Ishikawa (cell line): Measurements from ENCODE around the gene TPSAB1.
A peak's percentile ranks its signal among the peaks of the same experiment; 100 is the strongest.

Experiments
- CEBPB ChIP-seq: IDR thresholded peaks from 2 replicates; pipeline ENCODE4 v1.6.1; 2012
- CREB1 ChIP-seq: IDR thresholded peaks from 2 replicates; pipeline ENCODE4 v1.6.1; 2012; ENCODE audit warnings: low read depth
- EP300 ChIP-seq: IDR thresholded peaks from 2 replicates; pipeline ENCODE4 v1.6.1; 2012; ENCODE audit warnings: borderline replicate concordance
- FOXM1 ChIP-seq: IDR thresholded peaks from 2 replicates; pipeline ENCODE4 v1.6.1; 2012; ENCODE audit warnings: low read depth, borderline replicate concordance
- NFIC ChIP-seq: IDR thresholded peaks from 2 replicates; pipeline ENCODE4 v1.6.1; 2012
- RAD21 ChIP-seq: IDR thresholded peaks from 2 replicates; pipeline ENCODE4 v1.6.1; 2012; ENCODE audit warnings: low read depth
- TAF1 ChIP-seq: IDR thresholded peaks from 2 replicates; pipeline ENCODE4 v1.6.1; 2012; ENCODE audit warnings: low read depth, mild to moderate bottlenecking
- TCF12 ChIP-seq: IDR thresholded peaks from 2 replicates; pipeline ENCODE4 v1.6.1; 2012; ENCODE audit warnings: low read depth
- TEAD4 ChIP-seq: IDR thresholded peaks from 2 replicates; pipeline ENCODE4 v1.6.1; 2012
- YY1 ChIP-seq: IDR thresholded peaks from 2 replicates; pipeline ENCODE4 v1.6.1; 2012; ENCODE audit warnings: low read depth
- ZBTB7A ChIP-seq: IDR thresholded peaks from 2 replicates; pipeline ENCODE4 v1.6.1; 2012; ENCODE audit warnings: low read depth
- TF ChIP-seq, protein P1 (sequence below): IDR thresholded peaks from 2 replicates; pipeline ENCODE4 v1.6.1; 2012
- TF ChIP-seq, protein P2 (sequence below): IDR thresholded peaks from 2 replicates; pipeline ENCODE4 v1.6.1; 2012
- TF ChIP-seq, protein P3 (sequence below): IDR thresholded peaks from 2 replicates; pipeline ENCODE4 v1.6.1; 2012; ENCODE audit warnings: low read depth, mild to moderate bottlenecking

TPSAB1 gene

DNA sequence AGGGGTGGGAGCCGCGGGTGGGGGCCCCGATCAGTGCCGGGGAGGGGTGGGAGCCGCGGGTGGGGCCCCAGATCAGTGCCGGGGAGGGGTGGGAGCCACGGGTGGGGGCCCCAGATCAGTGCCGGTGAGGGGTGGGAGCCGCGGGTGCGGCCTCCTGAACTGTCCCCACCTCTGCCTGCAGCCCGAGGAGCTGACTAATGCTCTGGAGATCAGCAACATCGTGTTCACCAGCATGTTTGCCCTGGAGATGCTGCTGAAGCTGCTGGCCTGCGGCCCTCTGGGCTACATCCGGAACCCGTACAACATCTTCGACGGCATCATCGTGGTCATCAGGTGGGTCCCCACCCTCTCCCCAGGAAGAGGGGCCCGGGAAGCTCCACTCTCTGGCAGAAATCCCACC lies 35.6 kb upstream of the TPSAB1 start:
- TF ChIP-seq RAD21: no peak
- no peak for TF ChIP-seq TCF12
- no peak for TF ChIP-seq TEAD4
- TF ChIP-seq, protein P1, sequence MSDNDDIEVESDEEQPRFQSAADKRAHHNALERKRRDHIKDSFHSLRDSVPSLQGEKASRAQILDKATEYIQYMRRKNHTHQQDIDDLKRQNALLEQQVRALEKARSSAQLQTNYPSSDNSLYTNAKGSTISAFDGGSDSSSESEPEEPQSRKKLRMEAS: no peak
- TF ChIP-seq, protein P2, sequence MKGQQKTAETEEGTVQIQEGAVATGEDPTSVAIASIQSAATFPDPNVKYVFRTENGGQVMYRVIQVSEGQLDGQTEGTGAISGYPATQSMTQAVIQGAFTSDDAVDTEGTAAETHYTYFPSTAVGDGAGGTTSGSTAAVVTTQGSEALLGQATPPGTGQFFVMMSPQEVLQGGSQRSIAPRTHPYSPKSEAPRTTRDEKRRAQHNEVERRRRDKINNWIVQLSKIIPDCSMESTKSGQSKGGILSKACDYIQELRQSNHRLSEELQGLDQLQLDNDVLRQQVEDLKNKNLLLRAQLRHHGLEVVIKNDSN: no peak
- no peak for TF ChIP-seq CEBPB
- TF ChIP-seq FOXM1: no peak
- TF ChIP-seq ZBTB7A: no peak
- TF ChIP-seq YY1: no peak
- TF ChIP-seq TAF1: no peak
- no peak for TF ChIP-seq CREB1
- no peak for TF ChIP-seq NFIC
- TF ChIP-seq, protein P3, sequence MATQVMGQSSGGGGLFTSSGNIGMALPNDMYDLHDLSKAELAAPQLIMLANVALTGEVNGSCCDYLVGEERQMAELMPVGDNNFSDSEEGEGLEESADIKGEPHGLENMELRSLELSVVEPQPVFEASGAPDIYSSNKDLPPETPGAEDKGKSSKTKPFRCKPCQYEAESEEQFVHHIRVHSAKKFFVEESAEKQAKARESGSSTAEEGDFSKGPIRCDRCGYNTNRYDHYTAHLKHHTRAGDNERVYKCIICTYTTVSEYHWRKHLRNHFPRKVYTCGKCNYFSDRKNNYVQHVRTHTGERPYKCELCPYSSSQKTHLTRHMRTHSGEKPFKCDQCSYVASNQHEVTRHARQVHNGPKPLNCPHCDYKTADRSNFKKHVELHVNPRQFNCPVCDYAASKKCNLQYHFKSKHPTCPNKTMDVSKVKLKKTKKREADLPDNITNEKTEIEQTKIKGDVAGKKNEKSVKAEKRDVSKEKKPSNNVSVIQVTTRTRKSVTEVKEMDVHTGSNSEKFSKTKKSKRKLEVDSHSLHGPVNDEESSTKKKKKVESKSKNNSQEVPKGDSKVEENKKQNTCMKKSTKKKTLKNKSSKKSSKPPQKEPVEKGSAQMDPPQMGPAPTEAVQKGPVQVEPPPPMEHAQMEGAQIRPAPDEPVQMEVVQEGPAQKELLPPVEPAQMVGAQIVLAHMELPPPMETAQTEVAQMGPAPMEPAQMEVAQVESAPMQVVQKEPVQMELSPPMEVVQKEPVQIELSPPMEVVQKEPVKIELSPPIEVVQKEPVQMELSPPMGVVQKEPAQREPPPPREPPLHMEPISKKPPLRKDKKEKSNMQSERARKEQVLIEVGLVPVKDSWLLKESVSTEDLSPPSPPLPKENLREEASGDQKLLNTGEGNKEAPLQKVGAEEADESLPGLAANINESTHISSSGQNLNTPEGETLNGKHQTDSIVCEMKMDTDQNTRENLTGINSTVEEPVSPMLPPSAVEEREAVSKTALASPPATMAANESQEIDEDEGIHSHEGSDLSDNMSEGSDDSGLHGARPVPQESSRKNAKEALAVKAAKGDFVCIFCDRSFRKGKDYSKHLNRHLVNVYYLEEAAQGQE: no peak

DNA sequence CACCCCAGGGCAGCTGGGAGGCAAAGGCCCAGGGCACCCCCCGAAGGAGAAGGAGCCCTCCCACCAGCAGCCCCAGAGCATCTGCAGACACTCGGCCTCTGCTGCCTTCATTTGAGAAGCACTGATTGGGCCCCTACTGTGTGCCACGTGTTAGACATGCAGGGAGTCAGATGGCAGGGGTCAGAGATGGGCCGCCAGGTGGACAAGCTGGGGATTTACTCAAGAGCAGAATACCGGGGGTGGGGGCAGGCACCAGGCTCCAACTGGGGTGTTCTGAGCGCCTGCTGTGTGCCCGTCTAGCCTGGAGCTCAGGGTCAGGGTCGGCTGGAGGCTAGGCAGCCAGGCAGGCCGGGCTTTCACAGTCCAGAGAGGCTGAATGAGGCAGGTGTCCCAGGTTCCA lies 34.2 kb upstream of the TPSAB1 start:
- TF ChIP-seq, protein P3: no peak
- TF ChIP-seq, protein P1: peak; percentile 54; the same call in 1 of the 2 replicates
- no peak for TF ChIP-seq TAF1

DNA sequence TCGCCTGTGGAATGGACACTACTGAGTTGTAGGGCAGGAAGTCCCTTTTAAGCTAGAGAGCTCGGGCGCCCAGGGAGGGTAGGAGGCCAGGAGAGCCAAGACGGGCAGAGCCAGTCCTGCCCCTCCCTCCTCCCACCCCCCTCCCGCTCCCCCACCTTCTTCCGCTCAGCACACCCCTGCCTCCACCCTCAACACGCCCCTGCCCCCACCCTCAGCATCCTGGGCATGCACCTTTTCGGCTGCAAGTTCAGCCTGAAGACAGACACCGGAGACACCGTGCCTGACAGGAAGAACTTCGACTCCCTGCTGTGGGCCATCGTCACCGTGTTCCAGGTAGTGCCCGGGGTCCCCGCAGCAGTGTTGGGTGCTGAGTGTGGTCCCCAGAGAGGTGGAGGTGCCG lies 33.7 kb upstream of the TPSAB1 start:
- TF ChIP-seq NFIC (no peak), FOXM1 (no peak), EP300 (no peak), RAD21 (no peak), CREB1 (no peak), YY1 (no peak), ZBTB7A (no peak), TAF1 (no peak)
- TF ChIP-seq, protein P3: no peak
- TF ChIP-seq, protein P2: no peak
- TF ChIP-seq, protein P1: no peak

DNA sequence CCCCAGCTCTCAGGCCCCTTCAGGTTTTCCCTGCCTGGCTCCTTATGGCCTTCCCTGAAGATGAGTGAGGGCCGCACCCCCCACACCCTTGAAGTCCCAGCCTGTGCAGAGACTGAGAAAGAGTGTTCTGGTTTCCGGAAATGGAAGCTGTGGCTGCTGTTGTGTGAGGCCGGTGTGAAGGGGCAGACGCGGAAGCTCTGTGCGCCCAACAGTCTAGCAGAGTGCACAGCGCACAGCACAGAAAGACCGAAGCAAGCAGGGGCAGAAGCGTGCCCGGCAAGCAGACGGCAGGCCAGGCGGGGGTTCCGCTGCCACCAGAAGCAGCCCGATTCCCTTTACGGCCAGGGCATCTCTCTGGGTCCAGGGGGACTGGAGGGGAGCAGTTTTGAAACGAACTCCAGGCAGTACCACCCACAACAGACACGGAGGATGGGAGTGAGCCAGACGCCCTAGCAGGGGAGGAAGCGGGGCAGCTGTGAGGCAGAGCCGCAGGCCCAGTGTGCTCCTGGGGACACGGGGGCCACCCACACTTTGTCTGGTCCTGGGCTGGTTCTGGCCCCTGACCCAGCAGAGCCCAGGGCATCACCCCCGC lies 32.2 kb upstream of the TPSAB1 start:
- TF ChIP-seq FOXM1 (no peak), TCF12 (no peak), TAF1 (no peak), ZBTB7A (no peak), YY1 (no peak), TEAD4 (no peak), EP300 (no peak)
- TF ChIP-seq, protein P3: no peak
- TF ChIP-seq, protein P1: no peak
- TF ChIP-seq, protein P2: no peak
